ENCODE results near the gene CTDP1. TPM values are rescaled to one million over a fixed set of nuclear protein-coding genes. Genes with fewer than 3 reads are reported as not detected.

Gene CTDP1
- total RNA-seq, 1 experiment from 2014 or later = 33.7 TPM

DNA sequence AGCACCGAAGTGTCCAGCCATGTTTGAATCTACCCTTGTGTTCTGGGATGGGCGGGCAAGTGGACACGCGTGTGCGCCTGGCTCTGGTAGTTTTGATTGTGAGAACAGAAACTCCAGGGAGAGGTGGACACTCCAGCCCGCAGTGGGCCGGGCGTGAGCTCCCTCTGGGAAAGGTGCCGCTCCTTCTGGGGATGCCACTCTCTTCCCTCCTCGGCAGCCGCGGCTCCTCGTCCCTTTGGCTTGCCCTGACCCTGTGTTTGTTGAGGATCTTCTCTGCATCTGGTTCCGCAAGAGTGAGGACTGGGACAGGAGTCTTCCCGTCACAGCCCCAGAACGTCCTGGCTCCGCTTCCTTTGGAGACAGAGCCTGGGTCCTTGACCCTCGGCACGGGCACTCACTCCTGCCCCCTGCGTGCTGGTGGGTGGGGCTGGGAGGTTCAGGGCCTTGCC lies 1.3 kb downstream of the CTDP1 start:
- Histone ChIP-seq H4K8ac (replicated peaks; ENCODE audit: insufficient read length, low read depth, low read length) (no peak overlapping the region), H2BK12ac (ENCODE audit: insufficient read length, low read depth, low read length) (no peak overlapping the region), H3K27me3 (ENCODE audit: insufficient read depth, low read length) (no peaks in the 10 kb centered on the region), H3K9me3 (ENCODE audit: control insufficient read depth, low read depth, low read length) (no peaks in the 10 kb centered on the region), H2BK20ac (ENCODE audit: low read depth, low read length, poor library complexity, severe bottlenecking) (no peak overlapping the region), H3K9ac (ENCODE audit: extremely low read depth, insufficient read length, low read length) (peak overlapping the region; percentile 32), H2AK5ac (ENCODE audit: insufficient read length, low read length) (no peak overlapping the region), H3K14ac (ENCODE audit: insufficient read depth, low read length) (0 out of 2 replicates have a peak overlapping the region, but pooled peaks have one; percentile 3), H3K56ac (ENCODE audit: insufficient read length, low read depth, low read length) (no peak overlapping the region), H2BK5ac (ENCODE audit: insufficient read length, low read length) (no peak overlapping the region), H3K4me2 (ENCODE audit: insufficient read depth, insufficient read length, low read length) (peak overlapping the region; percentile 70), H3K4me1 (ENCODE audit: insufficient read depth, low read length) (peaks cover 4% of the 10 kb centered on the region; the same call in 1 of the 2 replicates), H3K18ac (ENCODE audit: insufficient read length, low read depth, low read length) (no peak overlapping the region), H2AFZ (ENCODE audit: low read length) (no peak overlapping the region), H3K23me2 (ENCODE audit: insufficient read length, low read depth, low read length, poor library complexity, severe bottlenecking) (peaks cover 5% of the 10 kb centered on the region), H3K4ac (ENCODE audit: low read depth, low read length) (no peak overlapping the region), H2BK15ac (ENCODE audit: low read depth, low read length) (no peak overlapping the region), H3K23ac (ENCODE audit: insufficient read length, low read depth, low read length) (no peak overlapping the region), H3K79me1 (ENCODE audit: insufficient read depth, low read depth, low read length, poor library complexity, severe bottlenecking) (peaks cover 6% of the 10 kb centered on the region), H4K91ac (ENCODE audit: insufficient read length, low read depth, low read length) (no peak overlapping the region), H4K20me1 (ENCODE audit: control insufficient read depth, insufficient read depth, insufficient read length) (no peaks in the 10 kb centered on the region), H2BK120ac (ENCODE audit: low read depth, low read length, poor library complexity, severe bottlenecking) (no peak overlapping the region), H3K27ac (ENCODE audit: insufficient read length, low read depth, low read length) (no peak overlapping the region), H3T11ph (ENCODE audit: low read length) (no peak overlapping the region), H4K5ac (ENCODE audit: insufficient read length, low read depth, low read length) (no peak overlapping the region), H3K79me2 (ENCODE audit: insufficient read depth, low read length) (peaks cover 49% of the 10 kb centered on the region; the same call in 1 of the 2 replicates)
- Mint-ChIP-seq H3K27ac (no peak overlapping the region; a peak in 2 of 7 replicates), H3K4me3 (peak overlapping the region; percentile 78 to 89), H3K27me3 (ENCODE audit: low read depth) (no peaks in the 10 kb centered on the region), H3K36me3 (ENCODE audit: insufficient read depth in 1 of 3, low read depth in 3 of 3) (peaks cover 2 to 17% (median 14%) of the 10 kb centered on the region in 3 experiments; a peak in 5 of 7 replicates), H3K9me3 (no peaks in the 10 kb centered on the region), H3K4me1 (peaks cover 23 to 30% of the 10 kb centered on the region in 2 experiments)
- no peak for DNase-seq
- no CpG with 5 or more reads among the region's 20 CpGs for WGBS (ENCODE audit: extremely low coverage, insufficient read length, low lambda C conversion rate)
- TF ChIP-seq, protein P1, sequence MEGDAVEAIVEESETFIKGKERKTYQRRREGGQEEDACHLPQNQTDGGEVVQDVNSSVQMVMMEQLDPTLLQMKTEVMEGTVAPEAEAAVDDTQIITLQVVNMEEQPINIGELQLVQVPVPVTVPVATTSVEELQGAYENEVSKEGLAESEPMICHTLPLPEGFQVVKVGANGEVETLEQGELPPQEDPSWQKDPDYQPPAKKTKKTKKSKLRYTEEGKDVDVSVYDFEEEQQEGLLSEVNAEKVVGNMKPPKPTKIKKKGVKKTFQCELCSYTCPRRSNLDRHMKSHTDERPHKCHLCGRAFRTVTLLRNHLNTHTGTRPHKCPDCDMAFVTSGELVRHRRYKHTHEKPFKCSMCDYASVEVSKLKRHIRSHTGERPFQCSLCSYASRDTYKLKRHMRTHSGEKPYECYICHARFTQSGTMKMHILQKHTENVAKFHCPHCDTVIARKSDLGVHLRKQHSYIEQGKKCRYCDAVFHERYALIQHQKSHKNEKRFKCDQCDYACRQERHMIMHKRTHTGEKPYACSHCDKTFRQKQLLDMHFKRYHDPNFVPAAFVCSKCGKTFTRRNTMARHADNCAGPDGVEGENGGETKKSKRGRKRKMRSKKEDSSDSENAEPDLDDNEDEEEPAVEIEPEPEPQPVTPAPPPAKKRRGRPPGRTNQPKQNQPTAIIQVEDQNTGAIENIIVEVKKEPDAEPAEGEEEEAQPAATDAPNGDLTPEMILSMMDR (conservative IDR thresholded peaks at IDR 0.05) = no peak

All from H9 (cell line).